ENCODE data around the gene UPK2. TPM values are rescaled to one million over a fixed set of nuclear protein-coding genes. Genes with fewer than 3 reads are reported as not detected.
"Not testable (repeated sequence)": the region's sequence is repeated elsewhere in the genome, so short reads cannot be mapped to it uniquely, and the experiment has no call there.

UPK2 gene
- polyA plus RNA-seq, 6 donors from 2014 or later = 0.33 to 0.43 (median 0.35) TPM; not detected in 3

- no peak overlapping the region for H3K4me3 Mint-ChIP-seq
- ATAC-seq (ENCODE audit: low read depth in 2 of 2) = no peak
- H3K4me1 Mint-ChIP-seq = peaks cover 9 to 11% (median 10%) of the 10 kb centered on the region in 3 donors
These were observed 2.5 kb downstream of the UPK2 start for GRCh38 chr11:118958577-118958976.

DNA sequence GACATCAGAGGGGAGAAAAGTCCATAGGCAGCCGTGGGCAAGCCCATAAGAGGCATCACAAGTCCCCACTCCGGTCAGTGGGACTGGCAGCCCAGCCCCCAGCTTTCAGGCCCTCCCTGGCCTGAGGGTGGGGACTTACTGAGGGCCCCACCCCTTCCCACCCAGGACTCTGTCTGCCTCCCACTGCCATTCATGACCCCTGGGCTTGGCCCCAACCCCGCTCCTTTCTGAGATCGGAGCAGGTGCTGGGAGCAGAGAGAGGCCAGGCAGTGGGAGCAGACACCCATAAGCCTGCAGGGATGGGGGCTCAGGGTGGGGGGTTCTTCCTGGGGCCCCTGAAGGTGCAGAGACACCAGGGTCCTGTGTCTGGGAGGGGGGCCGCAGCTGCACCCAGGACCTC is 5.1 kb downstream of the UPK2 start:
- no peaks in the 10 kb centered on the region for H3K9me3 Mint-ChIP-seq
- no peaks in the 10 kb centered on the region for H3K36me3 Mint-ChIP-seq
- ATAC-seq (ENCODE audit: low read depth in 2 of 2) (no peak), DNase-seq (no peak)
- H3K27me3 Mint-ChIP-seq = peaks cover 2 to 18% (median 4%) of the 10 kb centered on the region in 3 donors
- no peak overlapping the region for H3K4me3 Mint-ChIP-seq
- H3K27ac Mint-ChIP-seq = no peak overlapping the region
- peaks cover 9 to 10% (median 10%) of the 10 kb centered on the region in 3 donors for H3K4me1 Mint-ChIP-seq

More at GRCh38 chr11:118958577-118958976, 2.5 kb downstream of the UPK2 start:
- DNase-seq = no peak
- no peak overlapping the region for H3K27ac Mint-ChIP-seq
- H3K36me3 Mint-ChIP-seq = no peaks in the 10 kb centered on the region
- H3K27me3 Mint-ChIP-seq = peaks cover 4 to 42% (median 23%) of the 10 kb centered on the region in 3 donors
- H3K9me3 Mint-ChIP-seq = no peaks in the 10 kb centered on the region

- Mint-ChIP-seq H3K4me3 (no peak overlapping the region), H3K9me3 (no peaks in the 10 kb centered on the region), H3K4me1 (peaks cover 5 to 6% (median 6%) of the 10 kb centered on the region in 3 donors), H3K27me3 (peaks cover 0 to 14% (median 4%) of the 10 kb centered on the region in 3 donors), H3K27ac (no peak overlapping the region), H3K36me3 (no peaks in the 10 kb centered on the region)
- no peak for ATAC-seq (ENCODE audit: low read depth in 2 of 2)
- DNase-seq = no peak
These were observed 5.5 kb downstream of the UPK2 start for GRCh38 chr11:118961591-118961990.

- not testable (repeated sequence) for H3K4me1 Mint-ChIP-seq; DNase-seq; H3K27ac Mint-ChIP-seq; H3K9me3 Mint-ChIP-seq; ATAC-seq (ENCODE audit: low read depth in 2 of 2); H3K36me3 Mint-ChIP-seq; H3K4me3 Mint-ChIP-seq
- peaks cover 20 to 28% (median 22%) of the 10 kb centered on the region in 3 donors for H3K27me3 Mint-ChIP-seq
These were observed 13.4 kb downstream of the UPK2 start for GRCh38 chr11:118969508-118969907.

DNA sequence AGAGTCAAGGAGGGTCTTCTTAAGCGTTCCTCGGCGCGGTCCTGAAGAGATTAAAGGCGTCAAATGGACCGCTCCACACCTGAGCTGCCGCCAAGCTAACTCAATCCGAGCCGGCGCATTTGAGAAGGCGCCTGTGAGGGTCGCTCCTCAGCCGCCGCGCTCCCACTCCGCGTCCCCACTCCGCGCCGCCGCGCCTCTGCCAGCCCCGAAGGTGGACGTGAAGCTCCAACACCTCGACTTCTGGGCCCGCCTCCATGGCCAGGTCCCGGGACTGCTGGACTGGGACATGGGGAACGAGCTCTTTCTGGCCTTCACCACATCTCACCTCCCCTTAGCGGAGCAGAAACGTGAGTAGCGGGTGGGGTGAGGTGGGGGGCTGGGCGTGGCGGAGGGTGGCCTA is 15.5 kb downstream of the UPK2 start, which contains the start of gene FOXR1:
FOXR1 (plus strand) TSS at position 116 of the 400 bp plus-strand sequence; CDS start at position 287, 171 bp downstream.
- no peak within 1 kb of the TSS for H3K4me3 Mint-ChIP-seq
- DNase-seq = no peak
- peaks cover 34 to 39% (median 34%) of the 10 kb centered on the region in 3 donors for H3K27me3 Mint-ChIP-seq
- H3K27ac Mint-ChIP-seq = no peak within 1 kb of the TSS
- peaks cover 0 to 3% (median 0%) of the 10 kb centered on the region in 7 donors for H3K9me3 Mint-ChIP-seq
- peaks cover 0 to 8% of the 10 kb centered on the region in 2 donors for H3K36me3 Mint-ChIP-seq
- ATAC-seq (ENCODE audit: low read depth in 2 of 2) = no peak
- no peaks in the 10 kb centered on the region for H3K4me1 Mint-ChIP-seq

DNA sequence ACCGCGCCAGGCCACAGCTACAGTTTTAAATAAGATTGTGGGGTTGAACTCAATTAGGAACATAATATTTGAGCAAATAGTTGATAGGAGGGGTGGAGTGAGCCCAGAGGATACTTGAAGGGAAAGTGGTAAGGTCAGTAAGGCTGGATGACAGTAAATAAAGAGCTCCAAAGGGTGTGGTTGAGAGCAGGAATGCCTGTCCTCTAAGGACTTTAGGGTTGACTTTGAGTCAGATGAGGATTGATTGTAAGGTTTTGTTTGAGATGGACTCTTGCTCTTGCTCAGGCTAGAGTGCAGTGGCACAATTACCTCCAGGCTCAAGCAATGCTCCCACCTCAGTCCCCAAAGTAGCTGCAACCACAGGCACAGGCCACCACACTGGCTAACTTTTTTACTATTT is 17.9 kb downstream of the UPK2 start:
- ATAC-seq (ENCODE audit: low read depth in 2 of 2) (no peak), DNase-seq (no peak)
- Mint-ChIP-seq H3K27me3 (peaks cover 34 to 47% (median 40%) of the 10 kb centered on the region in 3 donors), H3K4me3 (no peak overlapping the region), H3K9me3 (peaks cover 0 to 2% (median 0%) of the 10 kb centered on the region in 7 donors), H3K27ac (no peak overlapping the region), H3K36me3 (peaks cover 0 to 8% of the 10 kb centered on the region in 2 donors), H3K4me1 (no peaks in the 10 kb centered on the region)

- peaks cover 0 to 6% (median 0%) of the 10 kb centered on the region in 3 donors for H3K4me1 Mint-ChIP-seq
- peaks cover 0 to 8% of the 10 kb centered on the region in 2 donors for H3K36me3 Mint-ChIP-seq
- ATAC-seq (ENCODE audit: low read depth in 2 of 2) (no peak), DNase-seq (no peak)
- peaks cover 28 to 44% (median 39%) of the 10 kb centered on the region in 3 donors for H3K27me3 Mint-ChIP-seq
- H3K9me3 Mint-ChIP-seq = no peaks in the 10 kb centered on the region
- H3K27ac Mint-ChIP-seq = no peak overlapping the region
- no peak overlapping the region for H3K4me3 Mint-ChIP-seq
These were observed 19.9 kb downstream of the UPK2 start for GRCh38 chr11:118975771-118976709.

DNA sequence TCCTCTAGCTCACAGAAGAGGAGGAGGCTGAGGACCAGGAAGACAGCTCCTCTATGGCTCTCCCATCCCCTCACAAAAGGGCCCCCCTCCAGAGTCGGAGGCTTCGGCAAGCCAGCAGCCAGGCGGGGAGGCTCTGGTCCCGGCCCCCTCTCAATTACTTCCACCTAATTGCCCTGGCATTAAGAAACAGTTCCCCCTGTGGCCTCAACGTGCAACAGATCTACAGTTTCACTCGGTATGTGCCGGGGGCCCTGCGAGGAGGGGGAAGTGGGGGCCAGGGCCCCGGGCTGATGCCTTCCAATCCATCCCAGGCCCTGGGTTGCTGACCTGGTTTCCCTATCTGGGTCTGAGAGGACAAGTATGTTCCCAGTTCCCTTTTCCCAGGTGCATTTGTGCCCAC is 23.3 kb downstream of the UPK2 start:
- H3K27me3 Mint-ChIP-seq = peaks cover 20 to 33% (median 26%) of the 10 kb centered on the region in 3 donors
- H3K36me3 Mint-ChIP-seq = no peaks in the 10 kb centered on the region
- no peak overlapping the region for H3K27ac Mint-ChIP-seq
- H3K9me3 Mint-ChIP-seq = no peaks in the 10 kb centered on the region
- H3K4me1 Mint-ChIP-seq = peaks cover 0 to 6% (median 0%) of the 10 kb centered on the region in 3 donors
- DNase-seq (no peak), ATAC-seq (ENCODE audit: low read depth in 2 of 2) (peak; percentile 33 to 40)
- H3K4me3 Mint-ChIP-seq = peak overlapping the region in 1 of 8 donors; percentile 25

GRCh38 chr11:118980191-118980881 is 24.2 kb downstream of the UPK2 start:
- H3K27ac Mint-ChIP-seq = peak overlapping the region in 1 of 6 donors; percentile 58
- ATAC-seq (ENCODE audit: low read depth in 2 of 2) = no peak
- no peaks in the 10 kb centered on the region for H3K9me3 Mint-ChIP-seq
- H3K4me1 Mint-ChIP-seq = peaks cover 0 to 6% (median 0%) of the 10 kb centered on the region in 3 donors
- H3K4me3 Mint-ChIP-seq = peak overlapping the region in 1 of 8 donors; percentile 61
- no peak for DNase-seq
- peaks cover 12 to 26% (median 17%) of the 10 kb centered on the region in 3 donors for H3K27me3 Mint-ChIP-seq
- no peaks in the 10 kb centered on the region for H3K36me3 Mint-ChIP-seq

DNA sequence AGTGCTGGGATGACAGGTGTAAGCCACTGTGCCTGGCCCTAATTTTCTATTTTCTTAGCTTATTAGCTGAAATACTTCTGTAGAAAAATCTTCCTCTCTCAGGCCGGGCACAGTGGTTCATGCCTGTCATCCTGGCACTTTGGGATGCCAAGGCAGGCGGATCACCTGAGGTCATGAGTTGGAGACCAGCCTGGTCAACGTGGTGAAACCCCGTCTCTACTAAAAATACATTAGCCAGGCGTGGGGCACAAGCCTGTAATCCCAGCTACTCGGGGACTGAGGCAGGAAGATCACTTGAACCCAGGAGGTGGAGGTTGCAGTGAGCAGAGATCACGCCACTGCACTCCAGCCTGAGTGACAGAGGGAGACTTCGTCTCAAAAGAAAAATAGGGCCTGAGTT is 28.2 kb downstream of the UPK2 start:
- DNase-seq; ATAC-seq (ENCODE audit: low read depth in 2 of 2); H3K36me3 Mint-ChIP-seq; H3K4me3 Mint-ChIP-seq; H3K9me3 Mint-ChIP-seq; H3K27ac Mint-ChIP-seq: not testable (repeated sequence)
- Mint-ChIP-seq H3K27me3 (peaks cover 0 to 14% (median 0%) of the 10 kb centered on the region in 3 donors), H3K4me1 (peaks cover 0 to 12% (median 4%) of the 10 kb centered on the region in 3 donors)

- Mint-ChIP-seq H3K4me3 (no peak overlapping the region), H3K4me1 (peaks cover 0 to 7% (median 4%) of the 10 kb centered on the region in 3 donors), H3K27me3 (peaks cover 0 to 9% (median 0%) of the 10 kb centered on the region in 3 donors), H3K36me3 (no peaks in the 10 kb centered on the region), H3K27ac (no peak overlapping the region), H3K9me3 (no peaks in the 10 kb centered on the region)
- DNase-seq = no peak
- no peak for ATAC-seq (ENCODE audit: low read depth in 2 of 2)
These were observed 28.7 kb downstream of the UPK2 start for GRCh38 chr11:118984825-118985224.

DNA sequence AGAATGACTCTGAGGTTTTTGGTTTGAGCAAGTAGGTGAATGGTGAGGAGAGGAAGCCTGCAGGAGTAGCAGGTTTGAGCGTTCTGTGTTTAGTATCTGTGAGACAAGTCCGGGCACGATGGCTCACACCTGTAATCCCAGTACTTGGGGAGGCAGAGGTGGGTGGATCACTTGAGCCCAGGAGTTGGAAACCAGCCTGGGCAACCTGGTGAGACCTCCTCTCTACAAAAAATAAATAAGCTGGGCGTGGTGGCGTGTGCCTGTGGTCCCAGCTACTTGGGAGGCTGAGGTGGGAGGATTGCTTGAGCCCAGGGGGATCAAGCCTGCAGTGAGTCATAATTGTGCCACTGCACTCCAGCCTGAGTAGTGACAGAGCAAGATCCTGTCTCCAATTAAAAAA is 32.2 kb downstream of the UPK2 start:
- H3K27ac Mint-ChIP-seq = peak overlapping the region in 1 of 6 donors; percentile 44

GRCh38 chr11:118991486-118992038 is 35.5 kb downstream of the UPK2 start:
- H3K4me1 Mint-ChIP-seq; H3K9me3 Mint-ChIP-seq; DNase-seq; H3K36me3 Mint-ChIP-seq; H3K27me3 Mint-ChIP-seq; ATAC-seq (ENCODE audit: low read depth in 2 of 2); H3K4me3 Mint-ChIP-seq; H3K27ac Mint-ChIP-seq: not testable (repeated sequence)

More for the DNA sequence above, 32.2 kb downstream of the UPK2 start:
- H3K36me3 Mint-ChIP-seq = no peaks in the 10 kb centered on the region
- peaks cover 0 to 6% (median 4%) of the 10 kb centered on the region in 3 donors for H3K4me1 Mint-ChIP-seq
- no peak for DNase-seq
- no peaks in the 10 kb centered on the region for H3K27me3 Mint-ChIP-seq
- ATAC-seq (ENCODE audit: low read depth in 2 of 2) = no peak
- no peak overlapping the region for H3K4me3 Mint-ChIP-seq
- H3K9me3 Mint-ChIP-seq = no peaks in the 10 kb centered on the region
